ENCODE results near the gene HYAL3. TPM values are rescaled to one million over a fixed set of nuclear protein-coding genes. Genes with fewer than 3 reads are reported as not detected.

HYAL3 gene
- total and polyA plus RNA-seq, 10 of the 15 experiments (the other 5 are each of a cell fraction or from before 2014, with no cell fraction given) = 0.37 to 4.2 (median 2.8) TPM

GRCh38 chr3:50337175-50337861 lies 38.1 kb upstream of the HYAL3 start (continued):
- 0 out of 4 replicates have a peak, but pooled peaks of 1 of the 2 experiments have one; percentile 33 for TF ChIP-seq EP300 (IDR thresholded peaks at IDR 0.05; ENCODE audit: borderline replicate concordance in 1 of 2, control insufficient read depth in 1 of 2, low read depth in 2 of 2, low read length in 2 of 2)
- TF ChIP-seq NR2F1 (conservative IDR thresholded peaks at IDR 0.05) = peak; percentile 68
- peak; percentile 62 for TF ChIP-seq ZNF687 (IDR thresholded peaks at IDR 0.05)
- TF ChIP-seq NBN (IDR thresholded peaks at IDR 0.05) = peak; percentile 48
- TF ChIP-seq CREM (IDR thresholded peaks at IDR 0.05; ENCODE audit: low read depth) = peak; percentile 74; the same call in 1 of the 2 replicates
- 0 out of 2 replicates have a peak, but pooled peaks have one; percentile 47 for TF ChIP-seq PAX5 (IDR thresholded peaks at IDR 0.05; ENCODE audit: borderline replicate concordance, low read depth, low read length)
- TF ChIP-seq, protein P1, sequence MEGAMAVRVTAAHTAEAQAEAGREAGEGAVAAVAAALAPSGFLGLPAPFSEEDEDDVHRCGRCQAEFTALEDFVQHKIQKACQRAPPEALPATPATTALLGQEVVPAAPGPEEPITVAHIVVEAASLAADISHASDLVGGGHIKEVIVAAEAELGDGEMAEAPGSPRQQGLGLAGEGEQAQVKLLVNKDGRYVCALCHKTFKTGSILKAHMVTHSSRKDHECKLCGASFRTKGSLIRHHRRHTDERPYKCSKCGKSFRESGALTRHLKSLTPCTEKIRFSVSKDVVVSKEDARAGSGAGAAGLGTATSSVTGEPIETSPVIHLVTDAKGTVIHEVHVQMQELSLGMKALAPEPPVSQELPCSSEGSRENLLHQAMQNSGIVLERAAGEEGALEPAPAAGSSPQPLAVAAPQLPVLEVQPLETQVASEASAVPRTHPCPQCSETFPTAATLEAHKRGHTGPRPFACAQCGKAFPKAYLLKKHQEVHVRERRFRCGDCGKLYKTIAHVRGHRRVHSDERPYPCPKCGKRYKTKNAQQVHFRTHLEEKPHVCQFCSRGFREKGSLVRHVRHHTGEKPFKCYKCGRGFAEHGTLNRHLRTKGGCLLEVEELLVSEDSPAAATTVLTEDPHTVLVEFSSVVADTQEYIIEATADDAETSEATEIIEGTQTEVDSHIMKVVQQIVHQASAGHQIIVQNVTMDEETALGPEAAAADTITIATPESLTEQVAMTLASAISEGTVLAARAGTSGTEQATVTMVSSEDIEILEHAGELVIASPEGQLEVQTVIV (IDR thresholded peaks at IDR 0.05; ENCODE audit: borderline replicate concordance, partially characterized antibody) = no peak
- no peak for TF ChIP-seq RUNX3 (IDR thresholded peaks at IDR 0.05; ENCODE audit: low read length)
- no peak for TF ChIP-seq RELA (IDR thresholded peaks at IDR 0.05; ENCODE audit: borderline replicate concordance, partially characterized antibody)
- TF ChIP-seq POLR2A (IDR thresholded peaks at IDR 0.05; ENCODE audit: low read depth, low read length) = peak; percentile 92
- TF ChIP-seq TAF1 (IDR thresholded peaks at IDR 0.05; ENCODE audit: borderline replicate concordance, low read depth, low read length) = peak; percentile 13; the same call in 1 of the 2 replicates
- TF ChIP-seq CHD1 (IDR thresholded peaks at IDR 0.05; ENCODE audit: low read depth, low read length) = no peak
- TF ChIP-seq ZZZ3 (IDR thresholded peaks at IDR 0.05; ENCODE audit: control insufficient read depth, insufficient read length, low read depth) = no peak
- no peak for TF ChIP-seq ZNF274 (IDR thresholded peaks at IDR 0.05; ENCODE audit: insufficient read depth, insufficient read length)
- no peak for TF ChIP-seq ZSCAN29 (IDR thresholded peaks at IDR 0.05)
- peak in 1 of 2 experiments; percentile 94; a peak in 2 of 3 replicates for TF ChIP-seq EGR1 (IDR thresholded peaks at IDR 0.05; ENCODE audit: borderline replicate concordance in 1 of 2, low read depth in 2 of 2, low read length in 2 of 2)
- peak; percentile 19; the same call in 1 of the 2 replicates for TF ChIP-seq RFX5 (IDR thresholded peaks at IDR 0.05; ENCODE audit: low read depth, low read length)
- no peak for TF ChIP-seq CBX3 (IDR thresholded peaks at IDR 0.05; ENCODE audit: borderline replicate concordance, low read depth)
- TF ChIP-seq, protein P2, sequence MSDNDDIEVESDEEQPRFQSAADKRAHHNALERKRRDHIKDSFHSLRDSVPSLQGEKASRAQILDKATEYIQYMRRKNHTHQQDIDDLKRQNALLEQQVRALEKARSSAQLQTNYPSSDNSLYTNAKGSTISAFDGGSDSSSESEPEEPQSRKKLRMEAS (IDR thresholded peaks at IDR 0.05; ENCODE audit: low read depth, low read length) = peak; percentile 77
- peak; percentile 52 for TF ChIP-seq NRF1 (conservative IDR thresholded peaks at IDR 0.05; ENCODE audit: low read depth, low read length)
- TF ChIP-seq TBL1XR1 (IDR thresholded peaks at IDR 0.05; ENCODE audit: low read depth, low read length) = 0 out of 2 replicates have a peak, but pooled peaks have one; percentile 12
- no peak for TF ChIP-seq RAD21 (IDR thresholded peaks at IDR 0.05; ENCODE audit: insufficient read depth, low read depth, low read length)

All from GM12878 (cell line).